Right ventricle myocardium inferior (tissue), 1 donor: ENCODE results near the gene MAN2B2. TPM values are rescaled to one million over a fixed set of nuclear protein-coding genes. Genes with fewer than 3 reads are reported as not detected.

Experiments used
- ATAC-seq: fragments of 200-7000 bp; cut with Tn5 transposase; one replicate; pipeline ENCODE4 v1.9.1; 2020; ENCODE audit warnings: mild to moderate bottlenecking, moderate library complexity
- DNase-seq: peaks from one replicate; pipeline ENCODE4 v3.0.0; 2021; ENCODE audit errors: missing footprints
- intact Hi-C: fragments of 100-400 bp; cut with DNase I; formaldehyde crosslinking; loops from one replicate; pipeline ENCODE4 v1.11.0; 2022
- long read RNA-seq: library from polyadenylated mRNA; unstranded; transcript quantifications from one replicate; pipeline ENCODE4 v2.0.0, GENCODE V29; 2021
- total RNA-seq: library from RNA; stranded (reverse); fragmentation: NEBNext Ultra II Directional; extraction: Animal tissue kit (Norgen Biotek cat#: 25700); gene quantifications from one replicate; pipeline ENCODE4 v1.2.1, GENCODE V29; 2021
- donor health status: DM: no; HTN: yes; CAD: no; lungs with severe emphysema.

The MAN2B2 gene
- total RNA-seq = 17.8 TPM
- long read RNA-seq, full-length matches to known transcripts = 6 of 21 reads
- long read RNA-seq, partial matches to known transcripts = 11 of 21 reads
- long read RNA-seq, other reads (novel, unspliced or antisense) = 4 of 21 reads

- DNase-seq = peak; percentile 94
- ATAC-seq = peak; percentile 98
- intact Hi-C loops = loop anchor here (2.0 kb wide), 1 partner anchor 66 kb away; the partner anchor contains the start of gene MRFAP1
Measured at GRCh38 chr4:6574747-6575502, at the start of gene MAN2B2. TSS of gene MAN2B2 (plus strand) at chr4:6575189. CDS start at chr4:6575211, 22 bp downstream.

- intact Hi-C loops = no loop called here
- ATAC-seq (no peak), DNase-seq (no peak)
Measured at GRCh38 chr4:6525474-6525873, 49.5 kb upstream of the MAN2B2 start.

GRCh38 chr4:6526156-6526555, 48.8 kb upstream of the MAN2B2 start:
- intact Hi-C loops = no loop called here
- ATAC-seq (no peak), DNase-seq (no peak)

GRCh38 chr4:6526671-6527091, 48.3 kb upstream of the MAN2B2 start:
- no peak for DNase-seq
- intact Hi-C loops = no loop called here
- no peak for ATAC-seq

- intact Hi-C loops = no loop called here
- DNase-seq (no peak), ATAC-seq (no peak)
Measured at GRCh38 chr4:6527259-6527658, 47.7 kb upstream of the MAN2B2 start.

GRCh38 chr4:6527683-6528595, 47.0 kb upstream of the MAN2B2 start:
- DNase-seq = no peak
- ATAC-seq = no peak
- intact Hi-C loops = no loop called here

- ATAC-seq = no peak
- intact Hi-C loops = no loop called here
Measured at GRCh38 chr4:6529021-6529420, 46.0 kb upstream of the MAN2B2 start.

GRCh38 chr4:6530301-6530700, 44.7 kb upstream of the MAN2B2 start:
- no peak for DNase-seq
- intact Hi-C loops = no loop called here
- no peak for ATAC-seq

More at GRCh38 chr4:6529021-6529420, 46.0 kb upstream of the MAN2B2 start:
- DNase-seq = no peak

- intact Hi-C loops = no loop called here
- DNase-seq = no peak
- no peak for ATAC-seq
Measured at GRCh38 chr4:6530964-6531363, 44.0 kb upstream of the MAN2B2 start.

- ATAC-seq (no peak), DNase-seq (no peak)
- intact Hi-C loops = no loop called here
Measured at GRCh38 chr4:6532102-6532501, 42.9 kb upstream of the MAN2B2 start.

- intact Hi-C loops = no loop called here
- no peak for ATAC-seq
- DNase-seq = no peak
Measured at GRCh38 chr4:6532658-6533057, 42.3 kb upstream of the MAN2B2 start.

- ATAC-seq (no peak), DNase-seq (no peak)
- intact Hi-C loops = no loop called here
Measured at GRCh38 chr4:6534050-6534449, 40.9 kb upstream of the MAN2B2 start.

- intact Hi-C loops = no loop called here
- DNase-seq (no peak), ATAC-seq (no peak)
Measured at GRCh38 chr4:6534618-6535328, 40.2 kb upstream of the MAN2B2 start.

- intact Hi-C loops = no loop called here
- no peak for ATAC-seq
- no peak for DNase-seq
Measured at GRCh38 chr4:6535329-6535692, 39.7 kb upstream of the MAN2B2 start.

- intact Hi-C loops = no loop called here
- peak; percentile 35 for DNase-seq
- ATAC-seq = no peak
Measured at GRCh38 chr4:6535706-6536105, 39.3 kb upstream of the MAN2B2 start.

GRCh38 chr4:6538111-6538510, 36.9 kb upstream of the MAN2B2 start:
- intact Hi-C loops = no loop called here
- peak; percentile 28 for DNase-seq
- no peak for ATAC-seq

- ATAC-seq (no peak), DNase-seq (peak; percentile 64)
- intact Hi-C loops = no loop called here
Measured at GRCh38 chr4:6538575-6538974, 36.4 kb upstream of the MAN2B2 start.

- ATAC-seq = no peak
- peak; percentile 35 for DNase-seq
- intact Hi-C loops = no loop called here
Measured at GRCh38 chr4:6539009-6539764, 35.8 kb upstream of the MAN2B2 start.
